Liver (tissue), 3 donors: ENCODE data around the gene GPHN.

Experiments used
- EGR1 ChIP-seq, 2 donors: IDR thresholded peaks; 2 replicates each; pipeline ENCODE4 v1.6.1; 2016 to 2018; ENCODE audit warnings: antibody characterized with exemption in 2 of 2, low read depth in 2 of 2
- GABPA ChIP-seq, 2 donors: IDR thresholded peaks in 1 of 2; conservative IDR thresholded peaks in 1 of 2; 2 replicates each; pipeline ENCODE4 v1.6.1; 2016; ENCODE audit warnings: antibody characterized with exemption in 2 of 2, mild to moderate bottlenecking in 1 of 2, moderate library complexity in 1 of 2
- HNF4G ChIP-seq: IDR thresholded peaks from 2 replicates; pipeline ENCODE4 v1.6.1; 2016; ENCODE audit warnings: antibody characterized with exemption
- JUND ChIP-seq, 2 donors: IDR thresholded peaks; 2 replicates each; pipeline ENCODE4 v1.6.1; 2016; ENCODE audit warnings: antibody characterized with exemption in 2 of 2
- NR2F2 ChIP-seq: IDR thresholded peaks from 2 replicates; pipeline ENCODE4 v1.6.1; 2016; ENCODE audit warnings: antibody characterized with exemption
- RAD21 ChIP-seq, 2 donors: IDR thresholded peaks; 2 replicates each; pipeline ENCODE4 v1.6.1; 2016; ENCODE audit warnings: antibody characterized with exemption in 2 of 2, mild to moderate bottlenecking in 2 of 2
- REST ChIP-seq: IDR thresholded peaks from 2 replicates; pipeline ENCODE4 v1.6.1; 2016; ENCODE audit warnings: antibody characterized with exemption, mild to moderate bottlenecking
- SP1 ChIP-seq: IDR thresholded peaks from 2 replicates; pipeline ENCODE4 v1.6.1; 2018; ENCODE audit warnings: antibody characterized with exemption, mild to moderate bottlenecking
- TAF1 ChIP-seq: conservative IDR thresholded peaks from 2 replicates; pipeline ENCODE4 v1.6.1; 2016; ENCODE audit warnings: antibody characterized with exemption, mild to moderate bottlenecking
- YY1 ChIP-seq: IDR thresholded peaks from 2 replicates; pipeline ENCODE4 v1.6.1; 2016; ENCODE audit warnings: antibody characterized with exemption, mild to moderate bottlenecking
- TF ChIP-seq, protein P1 (sequence below): IDR thresholded peaks from 2 replicates; pipeline ENCODE4 v1.6.1; 2016; ENCODE audit warnings: antibody characterized with exemption
- TF ChIP-seq, protein P2 (sequence below): fragments of 150-350 bp; IDR thresholded peaks from 2 replicates; pipeline ENCODE4 v1.5.1; 2017; ENCODE audit warnings: improper control_type of control experiment, low read depth, low read length; ENCODE audit not compliant: missing input control
- donor health status: healthy.
- donor health status: healthy.

- TF ChIP-seq, protein P1, sequence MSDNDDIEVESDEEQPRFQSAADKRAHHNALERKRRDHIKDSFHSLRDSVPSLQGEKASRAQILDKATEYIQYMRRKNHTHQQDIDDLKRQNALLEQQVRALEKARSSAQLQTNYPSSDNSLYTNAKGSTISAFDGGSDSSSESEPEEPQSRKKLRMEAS, result no peak
- TF ChIP-seq, protein P2, sequence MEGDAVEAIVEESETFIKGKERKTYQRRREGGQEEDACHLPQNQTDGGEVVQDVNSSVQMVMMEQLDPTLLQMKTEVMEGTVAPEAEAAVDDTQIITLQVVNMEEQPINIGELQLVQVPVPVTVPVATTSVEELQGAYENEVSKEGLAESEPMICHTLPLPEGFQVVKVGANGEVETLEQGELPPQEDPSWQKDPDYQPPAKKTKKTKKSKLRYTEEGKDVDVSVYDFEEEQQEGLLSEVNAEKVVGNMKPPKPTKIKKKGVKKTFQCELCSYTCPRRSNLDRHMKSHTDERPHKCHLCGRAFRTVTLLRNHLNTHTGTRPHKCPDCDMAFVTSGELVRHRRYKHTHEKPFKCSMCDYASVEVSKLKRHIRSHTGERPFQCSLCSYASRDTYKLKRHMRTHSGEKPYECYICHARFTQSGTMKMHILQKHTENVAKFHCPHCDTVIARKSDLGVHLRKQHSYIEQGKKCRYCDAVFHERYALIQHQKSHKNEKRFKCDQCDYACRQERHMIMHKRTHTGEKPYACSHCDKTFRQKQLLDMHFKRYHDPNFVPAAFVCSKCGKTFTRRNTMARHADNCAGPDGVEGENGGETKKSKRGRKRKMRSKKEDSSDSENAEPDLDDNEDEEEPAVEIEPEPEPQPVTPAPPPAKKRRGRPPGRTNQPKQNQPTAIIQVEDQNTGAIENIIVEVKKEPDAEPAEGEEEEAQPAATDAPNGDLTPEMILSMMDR, result no peak
- TF ChIP-seq REST (no peak), JUND (IDR thresholded peaks at IDR 0.05) (no peak), TAF1 (no peak), NR2F2 (no peak), RAD21 (IDR thresholded peaks at IDR 0.05) (no peak), SP1 (no peak), YY1 (no peak), GABPA (IDR thresholded peaks at IDR 0.05 in 1 of 2, conservative IDR thresholded peaks at IDR 0.05 in 1 of 2) (no peak), EGR1 (IDR thresholded peaks at IDR 0.05; ENCODE audit: low read depth in 2 of 2) (no peak), HNF4G (no peak)
These were observed 376.2 kb downstream of the GPHN start for GRCh38 chr14:66884149-66884548.
